Neural progenitor cell (in vitro differentiated cells): ENCODE data around the gene ST3GAL4. TPM values are rescaled to one million over a fixed set of nuclear protein-coding genes. Genes with fewer than 3 reads are reported as not detected.
"Not testable (repeated sequence)": the region's sequence is repeated elsewhere in the genome, so short reads cannot be mapped to it uniquely, and the experiment has no call there.

Experiments used
- DNase-seq: peaks from one replicate; pipeline ENCODE4 v3.0.0-alpha.2; 2016; ENCODE audit warnings: low spot score
- H2AFZ ChIP-seq: fragments of 200-600 bp; sonication (generic); replicated peaks from 2 replicates; pipeline ENCODE4 v1.6.1; 2016; ENCODE audit warnings: antibody characterized with exemption
- H3F3A ChIP-seq: fragments of 200-600 bp; sonication (generic); 2 replicates; pipeline ENCODE4 v1.6.1; 2016; ENCODE audit warnings: antibody characterized with exemption, low read depth
- H3K27ac ChIP-seq: fragments of 200-600 bp; sonication (generic); 2 replicates; pipeline ENCODE4 v1.5.1; 2016; ENCODE audit warnings: mild to moderate bottlenecking
- H3K27me3 ChIP-seq: fragments of 200-600 bp; sonication (generic); 2 replicates; pipeline ENCODE4 v1.6.1; 2016; ENCODE audit warnings: mild to moderate bottlenecking, moderate library complexity
- H3K36me3 ChIP-seq: fragments of 200-600 bp; sonication (generic); 2 replicates; pipeline ENCODE4 v1.5.1; 2016
- H3K4me1 ChIP-seq: fragments of 200-600 bp; sonication (generic); 2 replicates; pipeline ENCODE4 v1.6.1; 2016; ENCODE audit warnings: mixed run types
- H3K4me2 ChIP-seq: fragments of 200-600 bp; sonication (generic); 2 replicates; pipeline ENCODE4 v1.6.1; 2016
- H3K4me3 ChIP-seq: fragments of 200-600 bp; sonication (generic); 2 replicates; pipeline ENCODE4 v1.5.1; 2016
- H3K79me2 ChIP-seq: fragments of 200-600 bp; sonication (generic); 2 replicates; pipeline ENCODE4 v1.6.1; 2016; ENCODE audit warnings: low read depth
- H3K9ac ChIP-seq: fragments of 200-600 bp; sonication (generic); 2 replicates; pipeline ENCODE4 v1.6.1; 2016
- H3K9me3 ChIP-seq: fragments of 200-600 bp; sonication (generic); 2 replicates; pipeline ENCODE4 v1.5.1; 2016; ENCODE audit warnings: low read depth
- H4K20me1 ChIP-seq: fragments of 200-600 bp; sonication (generic); 2 replicates; pipeline ENCODE4 v1.6.1; 2016; ENCODE audit warnings: low read depth
- H3K27ac Mint-ChIP-seq: 3 replicates; pipeline ENCODE4 v1.8.0; 2021; ENCODE audit warnings: mixed read lengths
- H3K27me3 Mint-ChIP-seq: 2 replicates; pipeline ENCODE4 v1.8.0; 2022; ENCODE audit warnings: low read depth, mild to moderate bottlenecking, inconsistent platforms, moderate library complexity, mixed read lengths; ENCODE audit not compliant: insufficient read depth
- H3K36me3 Mint-ChIP-seq: 3 replicates; pipeline ENCODE4 v1.8.0; 2021; ENCODE audit warnings: mixed read lengths
- H3K4me1 Mint-ChIP-seq: 3 replicates; pipeline ENCODE4 v1.8.0; 2021; ENCODE audit warnings: mixed read lengths
- H3K4me3 Mint-ChIP-seq: 3 replicates; pipeline ENCODE4 v1.8.0; 2021; ENCODE audit warnings: mild to moderate bottlenecking, moderate library complexity, mixed read lengths
- H3K9me3 Mint-ChIP-seq: 3 replicates; pipeline ENCODE4 v1.8.0; 2020; ENCODE audit warnings: mixed read lengths
- CTCF ChIP-seq: fragments of 200-600 bp; sonication (generic); IDR thresholded peaks from 2 replicates; pipeline ENCODE4 v1.5.1; 2017; ENCODE audit warnings: antibody characterized with exemption, mild to moderate bottlenecking
- EZH2 ChIP-seq: fragments of 200-600 bp; sonication (generic); IDR thresholded peaks from 2 replicates; pipeline ENCODE4 v1.6.1; 2017; ENCODE audit warnings: antibody characterized with exemption, mild to moderate bottlenecking, moderate library complexity
- EZH2phosphoT487 ChIP-seq: fragments of 200-600 bp; sonication (generic); IDR thresholded peaks from 2 replicates; pipeline ENCODE4 v1.6.1; 2017; ENCODE audit warnings: antibody characterized with exemption
- total RNA-seq: library from RNA; depleted of rRNA; stranded (reverse); fragments of >200 nt; gene quantifications from 2 replicates; pipeline ENCODE4 v1.2.3, GENCODE V29; 2015; ENCODE audit warnings: low replicate concordance

Gene ST3GAL4
- total RNA-seq, 1 donor from 2014 or later: 13.0 TPM

- TF ChIP-seq CTCF (no peak), EZH2 (no peak), EZH2phosphoT487 (no peak)
- Histone ChIP-seq H4K20me1 (peaks cover 3% of the 10 kb centered on the region), H3K4me2 (no peak overlapping the region), H3K79me2 (peaks cover 34% of the 10 kb centered on the region), H3K27ac (no peak overlapping the region), H3K4me1 (peaks cover 17% of the 10 kb centered on the region), H3K27me3 (no peaks in the 10 kb centered on the region), H3K36me3 (no peaks in the 10 kb centered on the region), H3K9ac (no peak overlapping the region), H3F3A (no peaks in the 10 kb centered on the region), H3K4me3 (no peak overlapping the region), H3K9me3 (no peaks in the 10 kb centered on the region), H2AFZ (no peak overlapping the region)
- H3K4me1 Mint-ChIP-seq: peaks cover 17% of the 10 kb centered on the region
- no peaks in the 10 kb centered on the region for H3K27me3 Mint-ChIP-seq
- no peaks in the 10 kb centered on the region for H3K9me3 Mint-ChIP-seq
- no peak for DNase-seq
- H3K36me3 Mint-ChIP-seq: peaks cover 5% of the 10 kb centered on the region
- H3K4me3 Mint-ChIP-seq: no peak overlapping the region
- no peak overlapping the region for H3K27ac Mint-ChIP-seq
Measured at GRCh38 chr11:126370016-126370415, 14.5 kb downstream of the ST3GAL4 start.

- no peak overlapping the region for H3K9ac ChIP-seq
- Mint-ChIP-seq H3K9me3 (no peaks in the 10 kb centered on the region), H3K27ac (no peak overlapping the region), H3K4me1 (peaks cover 12% of the 10 kb centered on the region), H3K27me3 (no peaks in the 10 kb centered on the region), H3K36me3 (peaks cover 5% of the 10 kb centered on the region), H3K4me3 (no peak overlapping the region)
- no peaks in the 10 kb centered on the region for H3K27me3 ChIP-seq
- no peaks in the 10 kb centered on the region for H3K36me3 ChIP-seq
- H3K9me3 ChIP-seq: no peaks in the 10 kb centered on the region
- TF ChIP-seq EZH2phosphoT487 (no peak), EZH2 (no peak), CTCF (no peak)
- peaks cover 3% of the 10 kb centered on the region for H4K20me1 ChIP-seq
- DNase-seq: no peak
- H3K4me2 ChIP-seq: no peak overlapping the region
- H3K27ac ChIP-seq: no peak overlapping the region
- H3K4me1 ChIP-seq: peaks cover 10% of the 10 kb centered on the region
- H2AFZ ChIP-seq: no peak overlapping the region
- peaks cover 38% of the 10 kb centered on the region for H3K79me2 ChIP-seq
- H3K4me3 ChIP-seq: no peak overlapping the region
- no peaks in the 10 kb centered on the region for H3F3A ChIP-seq
Measured at GRCh38 chr11:126371595-126371994, 16.1 kb downstream of the ST3GAL4 start.

DNA sequence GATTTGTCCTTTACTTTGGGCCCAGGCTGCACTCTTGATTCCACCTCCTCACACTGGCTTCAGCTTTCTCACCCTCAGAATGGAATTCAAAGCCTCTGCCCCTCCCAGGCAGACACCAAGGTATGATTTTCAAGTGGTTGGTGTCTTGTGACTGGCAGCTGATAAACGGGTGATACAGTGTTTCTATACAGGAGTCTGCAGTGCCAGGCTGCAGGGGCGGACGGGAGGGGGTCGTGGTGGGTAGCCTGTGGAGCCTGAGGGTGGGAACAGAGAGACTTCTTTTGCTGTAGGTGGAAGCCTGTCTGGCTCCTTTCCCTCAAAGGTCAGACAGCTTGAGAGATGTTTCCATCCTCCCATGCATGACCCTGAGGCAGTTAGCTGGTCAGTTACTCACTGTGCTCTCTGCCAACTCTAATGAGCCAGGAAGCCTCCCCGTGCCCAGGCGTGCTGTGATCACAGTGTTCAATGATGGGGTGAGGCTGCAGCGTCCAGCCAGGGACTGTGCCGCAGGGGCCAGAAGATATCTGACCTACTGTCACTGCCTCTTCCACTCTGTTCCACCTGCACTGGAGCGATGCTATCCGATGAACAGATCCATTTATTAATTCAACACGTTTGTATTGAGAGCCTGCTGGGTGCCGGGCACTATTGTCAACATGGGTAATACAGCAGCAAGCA is 18.0 kb downstream of the ST3GAL4 start:
- not testable (repeated sequence) for H3K4me2 ChIP-seq, H3K27ac Mint-ChIP-seq

DNA sequence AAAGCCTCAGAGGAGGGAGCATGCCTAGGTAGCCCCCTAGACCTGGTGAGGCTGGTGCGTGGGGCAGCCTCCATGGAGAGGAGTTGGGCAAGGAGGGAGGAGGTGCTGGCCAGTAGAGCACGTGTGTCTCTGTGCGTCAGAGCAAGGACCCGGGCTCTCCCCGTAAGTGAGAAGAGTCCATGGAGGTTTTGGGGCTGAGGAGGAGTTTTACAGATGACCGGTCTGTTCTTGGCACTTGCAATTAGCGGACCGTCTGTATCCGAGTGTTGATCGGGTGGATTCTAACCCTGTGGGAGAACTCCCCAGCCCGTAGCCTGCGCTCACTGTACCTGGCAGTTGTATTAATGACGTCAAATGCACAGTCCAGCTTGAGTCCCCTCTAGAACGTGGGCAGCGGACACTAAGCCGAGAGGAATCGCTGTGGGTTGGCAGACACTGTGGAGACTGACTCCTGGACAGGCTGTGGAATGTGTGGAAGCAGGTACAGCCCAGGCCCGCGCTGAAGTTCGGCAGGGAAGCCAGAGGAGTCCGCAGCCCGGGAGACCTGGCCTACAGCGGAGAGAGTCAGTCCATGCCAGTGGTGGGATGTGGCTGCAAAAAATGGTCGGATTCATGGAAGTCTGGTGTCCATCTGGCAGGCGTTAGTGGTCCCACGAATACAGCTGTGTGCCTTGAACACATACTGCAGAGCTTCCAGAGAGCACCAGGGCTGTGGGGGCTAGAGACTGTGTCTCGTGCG is 19.2 kb downstream of the ST3GAL4 start:
- H3K27me3 ChIP-seq, H2AFZ ChIP-seq, H3K27ac ChIP-seq, H3K4me1 ChIP-seq, H3K4me1 Mint-ChIP-seq, H4K20me1 ChIP-seq, H3K27me3 Mint-ChIP-seq, H3K36me3 ChIP-seq, H3K4me2 ChIP-seq, H3K9me3 ChIP-seq, H3K4me3 ChIP-seq, H3F3A ChIP-seq, H3K9me3 Mint-ChIP-seq, DNase-seq, H3K4me3 Mint-ChIP-seq, H3K36me3 Mint-ChIP-seq, H3K9ac ChIP-seq: not testable (repeated sequence)
- H3K79me2 ChIP-seq: peaks cover 37% of the 10 kb centered on the region
- H3K27ac Mint-ChIP-seq: peak overlapping the region; percentile 86

More for the DNA sequence above, 18.0 kb downstream of the ST3GAL4 start:
- not testable (repeated sequence) for H3K4me3 Mint-ChIP-seq, H3K27ac ChIP-seq, H3K27me3 ChIP-seq, H2AFZ ChIP-seq, H3K4me1 ChIP-seq, DNase-seq, H3K9me3 Mint-ChIP-seq, H3F3A ChIP-seq, H3K4me3 ChIP-seq, H3K36me3 Mint-ChIP-seq, H4K20me1 ChIP-seq, H3K9ac ChIP-seq, H3K9me3 ChIP-seq, H3K36me3 ChIP-seq, H3K27me3 Mint-ChIP-seq
- peaks cover 40% of the 10 kb centered on the region for H3K79me2 ChIP-seq
- peaks cover 12% of the 10 kb centered on the region for H3K4me1 Mint-ChIP-seq
